HG03575 (cell line): Measurements from ENCODE around the gene APPBP2.
"Not testable (repeated sequence)": the region's sequence is repeated elsewhere in the genome, so short reads cannot be mapped to it uniquely, and the experiment has no call there.

Source experiments
- ATAC-seq: cut with Tn5 transposase; IDR thresholded peaks from one replicate; pipeline ENCODE4 v1.9.1; 2021; ENCODE audit not compliant: unreplicated experiment, insufficient number of reproducible peaks, low FRiP score; ENCODE audit errors: extremely low read depth

APPBP2 gene

DNA sequence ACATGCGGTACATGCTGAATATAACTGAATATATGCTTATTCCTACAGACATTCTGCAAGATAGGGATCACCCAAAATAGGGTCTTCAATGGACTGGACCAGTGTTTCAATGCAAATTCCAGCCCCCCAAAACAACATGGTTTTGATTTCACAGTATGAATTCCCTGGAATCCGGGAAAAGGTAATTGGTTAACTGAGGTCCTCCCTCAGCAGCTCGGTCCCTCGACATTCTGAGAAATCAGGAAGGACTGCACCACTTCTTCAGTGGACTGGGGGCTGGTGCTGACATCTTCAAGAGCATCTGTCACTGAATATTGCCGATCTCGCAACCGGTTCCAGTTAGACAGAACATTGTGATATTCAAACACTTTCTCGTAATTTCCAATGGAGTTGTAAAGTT is 78.7 kb downstream of the APPBP2 start:
- no peak for ATAC-seq

GRCh38 chr17:60445144-60445543 is 80.9 kb downstream of the APPBP2 start:
- no peak for ATAC-seq

- ATAC-seq: no peak
Measured at GRCh38 chr17:60443713-60444112, 82.3 kb downstream of the APPBP2 start.

DNA sequence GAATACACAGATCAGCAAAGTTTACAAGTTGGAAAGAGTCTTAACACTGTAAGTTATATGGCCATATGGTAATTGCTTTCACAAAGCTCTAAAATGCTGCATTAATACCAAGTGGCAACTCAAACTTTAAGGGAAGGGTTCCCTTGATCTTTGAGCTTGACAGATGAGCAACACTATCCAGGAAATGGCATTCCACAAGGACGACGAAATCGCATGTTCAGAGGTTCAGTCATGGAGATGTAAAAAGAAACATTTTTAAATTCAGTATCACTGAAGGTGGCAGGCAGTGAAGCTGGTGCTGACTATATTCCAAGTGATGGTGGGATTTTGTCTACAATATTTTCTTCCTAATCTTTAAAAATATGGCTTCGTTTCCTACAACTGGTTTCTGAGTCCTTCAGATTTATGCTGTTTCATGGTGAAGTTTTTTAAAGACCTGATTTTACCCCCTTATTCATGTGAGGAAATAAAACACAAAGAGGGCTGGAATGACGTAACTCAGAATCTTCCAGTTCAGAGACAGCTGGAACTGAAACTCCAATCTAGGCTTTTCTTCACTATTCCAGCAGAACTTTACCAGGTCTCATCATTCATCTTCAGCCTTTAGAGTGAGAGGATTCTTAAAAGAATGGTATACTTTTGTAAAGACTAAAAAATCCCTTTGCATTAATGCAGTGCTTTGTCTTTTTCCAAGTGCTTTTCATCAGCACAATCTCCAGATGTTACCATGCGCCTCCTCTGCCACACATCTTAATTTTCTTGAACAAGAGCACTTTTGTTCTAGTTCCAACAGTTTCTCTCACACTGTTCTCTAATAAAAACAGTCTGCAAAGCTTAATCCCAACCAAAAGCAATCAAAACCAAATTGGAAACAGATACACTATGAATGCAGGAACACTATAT is 83.5 kb downstream of the APPBP2 start:
- ATAC-seq: no peak

GRCh38 chr17:60439501-60439900 is 86.5 kb downstream of the APPBP2 start:
- no peak for ATAC-seq

DNA sequence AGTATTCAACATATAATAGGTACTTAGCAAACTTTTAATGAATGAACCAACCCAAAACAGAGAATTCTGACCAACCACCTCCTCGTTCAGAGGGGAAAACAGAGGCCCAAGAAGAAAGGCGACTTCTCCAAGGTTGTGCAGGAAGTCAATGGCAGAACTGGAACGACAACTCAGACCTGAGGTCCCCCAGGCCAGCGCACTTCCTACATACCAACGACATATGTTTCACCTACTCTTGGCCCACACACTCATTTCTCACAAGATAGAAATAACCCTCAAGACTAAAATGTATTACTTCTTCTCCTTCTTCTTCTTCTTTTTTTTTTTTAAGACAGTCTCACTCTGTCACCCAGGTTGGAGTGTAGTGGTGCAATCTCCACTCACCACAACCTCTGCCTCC is 89.4 kb downstream of the APPBP2 start:
- ATAC-seq: no peak

DNA sequence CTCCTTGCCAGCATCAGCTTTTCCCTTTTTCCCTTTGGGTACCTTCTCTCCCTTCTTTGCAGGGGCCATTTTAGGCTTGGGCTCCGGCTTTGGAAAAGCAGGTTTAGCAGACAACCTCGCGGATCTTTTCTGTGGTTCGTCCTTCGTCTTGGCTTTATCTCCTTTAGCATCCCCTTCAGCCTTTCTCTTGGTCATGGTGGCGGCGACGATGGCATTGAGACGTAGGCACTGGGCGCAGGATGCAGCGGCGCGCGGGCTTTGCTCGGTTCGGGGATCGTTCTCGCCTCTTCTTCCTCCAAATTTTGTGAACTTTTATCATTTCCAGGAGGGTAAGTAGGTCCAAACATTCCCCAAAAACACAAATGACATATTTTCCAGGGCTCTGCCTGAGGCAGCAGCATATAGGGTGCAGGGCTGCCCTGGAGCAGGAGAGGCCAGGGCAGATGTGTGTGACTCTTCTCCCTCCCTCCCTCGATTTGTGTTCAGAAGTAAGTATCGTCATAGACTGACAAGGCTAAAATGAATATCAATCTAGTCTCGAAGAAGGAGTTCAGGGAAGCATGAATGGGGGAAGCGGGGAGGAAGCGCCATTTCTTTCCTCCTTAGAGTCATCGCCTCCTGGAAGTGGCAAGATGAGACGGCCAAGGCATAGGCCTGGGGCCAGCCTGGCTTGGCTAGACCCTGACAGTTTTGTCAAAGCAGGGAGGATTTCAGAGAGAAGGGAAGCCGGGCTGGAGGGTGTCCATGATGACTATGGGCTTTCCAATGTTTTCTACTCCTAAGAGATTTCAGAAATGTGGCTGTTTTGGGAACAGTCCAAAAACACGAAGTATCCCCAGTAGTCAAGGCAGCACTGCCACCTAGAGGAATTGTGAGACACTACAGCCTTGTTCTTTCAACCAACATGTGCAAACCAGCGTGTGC is 90.5 kb downstream of the APPBP2 start:
- ATAC-seq: no peak

- ATAC-seq: not testable (repeated sequence)
Measured at GRCh38 chr17:60433021-60433997, 92.7 kb downstream of the APPBP2 start.

DNA sequence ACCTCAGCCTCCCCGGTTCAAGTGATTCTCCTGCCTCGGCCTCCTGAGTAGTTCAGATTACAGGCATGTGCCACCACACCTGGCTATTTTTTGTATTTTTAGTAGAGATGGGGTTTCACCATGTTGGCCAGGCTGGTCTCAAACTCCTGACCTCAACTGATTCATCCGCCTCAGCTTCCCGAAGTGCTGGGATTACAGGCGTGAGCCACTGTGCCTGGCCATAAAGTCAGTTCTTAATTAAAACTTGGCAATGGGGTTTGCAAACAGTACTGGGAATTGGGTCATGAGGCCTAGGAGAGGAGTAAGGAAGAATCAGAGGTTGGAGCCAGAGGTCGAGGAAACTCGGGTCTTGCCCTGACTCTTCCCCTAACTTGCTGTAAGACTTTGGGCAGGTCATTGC is 95.5 kb downstream of the APPBP2 start:
- not testable (repeated sequence) for ATAC-seq

DNA sequence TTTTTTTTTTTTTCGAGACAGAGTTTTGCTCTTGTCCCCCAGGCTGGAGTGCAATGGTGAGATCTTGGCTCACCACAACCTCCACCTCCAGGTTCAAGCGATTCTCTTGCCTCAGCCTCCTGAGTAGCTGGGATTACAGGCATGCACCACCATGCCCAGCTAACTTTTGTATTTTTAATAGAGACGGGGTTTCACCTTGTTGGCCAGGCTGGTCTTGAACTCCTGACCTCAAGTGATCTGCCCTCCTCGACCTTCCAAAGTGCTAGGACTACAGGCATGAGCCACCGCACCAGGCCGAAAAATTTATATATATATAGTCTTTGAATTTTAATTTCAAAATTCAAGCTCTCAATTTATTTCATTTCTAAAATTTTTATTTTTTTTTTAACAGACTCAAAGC is 97.6 kb downstream of the APPBP2 start:
- ATAC-seq: not testable (repeated sequence)

GRCh38 chr17:60426596-60426995 is 99.4 kb downstream of the APPBP2 start:
- no peak for ATAC-seq

GRCh38 chr17:60425626-60426025 is 100.4 kb downstream of the APPBP2 start:
- no peak for ATAC-seq

DNA sequence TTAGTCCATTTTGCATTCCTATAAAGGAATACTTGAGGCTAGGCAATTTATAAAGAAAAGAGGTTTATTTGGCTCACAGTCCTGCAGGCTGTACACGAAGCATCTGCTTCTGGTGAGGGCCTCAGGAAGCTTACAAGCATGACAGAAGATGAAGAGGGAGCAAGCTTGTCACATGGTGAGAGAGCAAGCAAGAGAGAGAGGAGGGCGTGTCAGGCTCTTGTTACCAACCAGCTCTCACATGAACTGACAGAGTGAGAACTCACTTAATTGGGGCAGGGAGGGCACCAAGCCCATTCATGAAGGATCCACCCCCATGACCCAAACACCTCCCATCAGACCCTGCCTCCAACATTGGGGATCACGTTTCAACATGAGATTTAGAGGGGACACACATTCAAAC is 102.2 kb downstream of the APPBP2 start:
- ATAC-seq: no peak

DNA sequence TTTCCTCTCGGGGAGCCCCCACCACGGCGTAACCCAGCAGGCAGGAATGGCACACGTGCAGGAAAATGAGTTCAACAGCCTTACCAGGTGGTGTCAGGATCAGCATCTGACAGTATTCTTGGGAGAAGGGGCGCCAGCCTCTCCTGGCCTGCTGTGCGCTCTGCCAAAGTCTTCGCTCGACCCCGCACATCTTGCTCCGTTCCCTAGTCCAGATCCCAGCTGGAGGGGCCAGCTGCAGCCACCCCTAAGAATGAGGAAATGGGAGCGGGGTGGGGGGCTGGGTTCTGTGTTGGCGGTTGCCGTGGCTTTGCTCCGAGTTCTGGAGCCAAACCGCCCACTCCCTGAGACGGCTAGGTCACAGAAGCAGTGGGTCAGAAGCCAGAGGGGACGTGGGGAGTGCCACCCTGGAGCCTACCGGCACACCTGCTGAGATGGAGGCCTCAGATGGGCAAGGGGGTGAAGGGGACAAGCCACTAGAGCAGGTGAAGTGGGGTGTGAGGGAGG is 103.8 kb downstream of the APPBP2 start, which contains the start of gene CHCT1:
Gene CHCT1 (plus strand): TSS at position 328 of the 504 bp plus-strand sequence. CDS start 104 bp downstream, at position 432.
- no peak for ATAC-seq

DNA sequence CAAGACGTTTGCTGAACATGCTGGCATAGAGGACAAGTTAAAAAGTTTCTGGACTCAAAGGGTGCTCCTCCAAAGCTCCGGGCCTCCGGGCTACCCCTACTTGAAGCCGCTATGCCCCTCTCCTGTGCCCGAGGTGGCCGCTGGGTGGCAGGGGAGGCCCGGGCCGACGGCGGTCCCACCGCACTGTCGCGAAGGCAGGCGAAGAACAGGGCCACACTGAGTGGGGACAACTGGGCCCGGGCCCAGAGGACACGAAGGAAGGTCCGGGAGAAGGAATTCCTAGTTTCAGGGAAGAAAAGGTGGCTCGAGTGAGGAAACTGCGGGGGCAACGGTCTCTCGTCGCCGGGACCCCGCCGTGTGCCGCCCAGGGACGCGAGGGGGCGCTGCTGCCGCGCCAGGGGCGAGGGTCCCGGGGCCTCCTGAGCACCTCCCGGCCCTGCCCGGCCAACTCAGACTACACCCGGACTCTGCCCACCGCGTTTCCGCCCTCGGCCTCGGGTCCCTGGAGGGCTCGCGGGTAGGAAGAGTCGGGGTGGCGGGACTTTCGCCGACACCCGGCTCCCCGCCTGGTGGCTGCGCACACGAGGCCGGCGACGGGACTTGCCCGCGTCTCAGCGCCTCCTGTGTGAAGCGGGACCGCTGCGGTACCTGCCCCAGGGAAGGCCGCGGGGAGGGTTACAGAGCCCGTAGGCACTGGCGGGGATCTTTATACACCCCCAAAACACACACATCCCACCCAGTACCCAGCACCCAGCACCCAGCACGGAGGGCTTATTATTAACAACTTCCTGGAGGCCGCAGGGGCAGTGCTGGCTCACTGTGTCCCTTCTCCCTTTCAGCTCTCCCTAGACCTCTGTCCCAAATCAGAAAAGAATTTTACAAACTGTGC is 104.5 kb downstream of the APPBP2 start:
- no peak for ATAC-seq

- not testable (repeated sequence) for ATAC-seq
Measured at GRCh38 chr17:60419875-60420274, 106.2 kb downstream of the APPBP2 start.

DNA sequence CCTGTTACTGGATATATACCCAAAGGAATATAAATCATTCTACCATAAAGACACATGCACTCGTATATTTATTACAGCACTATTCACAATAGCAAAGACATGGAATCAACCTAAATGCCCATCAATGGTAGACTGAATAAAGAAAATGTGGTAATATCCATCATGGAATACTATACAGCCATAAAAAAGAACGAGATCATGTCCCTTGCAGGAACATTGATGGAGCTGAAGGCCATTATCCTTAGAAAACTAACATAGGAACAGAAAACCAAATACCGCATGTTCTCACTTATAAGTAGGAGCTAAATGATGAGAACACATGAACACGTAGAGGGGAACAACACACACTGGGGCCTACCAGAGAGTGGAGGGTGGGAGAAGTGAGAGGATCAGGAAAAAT is 107.0 kb downstream of the APPBP2 start:
- ATAC-seq: not testable (repeated sequence)
